Fibroblast of lung (primary cell): ENCODE results near the gene NEGR1. TPM values are rescaled to one million over a fixed set of nuclear protein-coding genes. Genes with fewer than 3 reads are reported as not detected.

Source experiments
- DNase-seq, 2 donors: peaks; one replicate each; pipeline versions ENCODE4 v3.0.0 to v3.0.0-alpha.2; 2010; ENCODE audit warnings: low read depth in 2 of 2
- H2AFZ ChIP-seq: 2 replicates; pipeline ENCODE4 v1.5.1; 2012; ENCODE audit warnings: low read length, control low read depth, inconsistent platforms
- H3K27ac ChIP-seq: 2 replicates; pipeline ENCODE4 v1.5.1; 2011; ENCODE audit warnings: low read length, control low read depth; ENCODE audit not compliant: insufficient read depth
- H3K27me3 ChIP-seq: 2 replicates; pipeline ENCODE4 v1.5.1; 2011; ENCODE audit warnings: mild to moderate bottlenecking, low read length; ENCODE audit not compliant: control insufficient read depth, insufficient read depth
- H3K36me3 ChIP-seq: 2 replicates; pipeline ENCODE4 v1.5.1; 2011; ENCODE audit warnings: low read length; ENCODE audit not compliant: control insufficient read depth, insufficient read depth
- H3K4me1 ChIP-seq: 2 replicates; pipeline ENCODE4 v1.5.1; 2011; ENCODE audit warnings: low read length; ENCODE audit not compliant: control insufficient read depth, insufficient read depth; ENCODE audit errors: extremely low read depth
- H3K4me2 ChIP-seq: 2 replicates; pipeline ENCODE4 v1.5.1; 2011; ENCODE audit warnings: low read length, control low read depth; ENCODE audit not compliant: insufficient read depth; ENCODE audit errors: extremely low read depth
- H3K4me3 ChIP-seq, 4 experiments: fragments of 200-600 bp in 1 of 4; sonication (generic) in 1 of 4; replicated peaks in 1 of 4; 2 replicates each; pipeline ENCODE4 v1.5.1; 2011 to 2016; ENCODE audit warnings: low read length in 4 of 4, low read depth in 3 of 4, mild to moderate bottlenecking in 3 of 4, control low read depth in 2 of 4, inconsistent platforms in 1 of 4, mixed read lengths in 1 of 4; ENCODE audit not compliant: insufficient read depth in 1 of 4; ENCODE audit errors: control extremely low read depth in 1 of 4
- H3K79me2 ChIP-seq: 2 replicates; pipeline ENCODE4 v1.5.1; 2012; ENCODE audit warnings: mild to moderate bottlenecking, low read length, inconsistent platforms; ENCODE audit not compliant: control insufficient read depth, insufficient read depth
- H3K9ac ChIP-seq: 2 replicates; pipeline ENCODE4 v1.5.1; 2011; ENCODE audit warnings: mild to moderate bottlenecking, low read length, control low read depth; ENCODE audit not compliant: insufficient read depth
- H3K9me3 ChIP-seq: 2 replicates; pipeline ENCODE4 v1.5.1; 2012; ENCODE audit warnings: low read depth, low read length; ENCODE audit not compliant: control insufficient read depth, insufficient read depth
- H4K20me1 ChIP-seq: 2 replicates; pipeline ENCODE4 v1.5.1; 2011; ENCODE audit warnings: low read length; ENCODE audit not compliant: control insufficient read depth, insufficient read depth; ENCODE audit errors: extremely low read depth
- CTCF ChIP-seq, 2 donors: IDR thresholded peaks in 1 of 2; conservative IDR thresholded peaks in 1 of 2; 1 replicate in 1 of 2; 2 replicates in 1 of 2; pipeline ENCODE4 v1.5.1; 2011 to 2012; ENCODE audit warnings: low read length in 2 of 2, control low read depth in 1 of 2, inconsistent platforms in 1 of 2, low read depth in 1 of 2, mild to moderate bottlenecking in 1 of 2
- EZH2 ChIP-seq: IDR thresholded peaks from 2 replicates; pipeline ENCODE4 v1.5.1; 2012; ENCODE audit warnings: low read length, control low read depth, mild to moderate bottlenecking; ENCODE audit errors: missing control alignments
- polyA plus RNA-seq, 2 donors: library from polyadenylated mRNA; depleted of rRNA in 1 of 2; stranded (reverse) in 1 of 2; unstranded in 1 of 2; fragments of >200 nt; gene quantifications; 2 replicates each; pipeline ENCODE4 v1.2.1, GENCODE V29; 2011 to 2012; ENCODE audit warnings: missing spikeins in 1 of 2
- total RNA-seq: library from RNA; depleted of rRNA; stranded (reverse); fragments of >200 nt; gene quantifications from 2 replicates; pipeline ENCODE4 v1.2.1, GENCODE V29; 2014

The NEGR1 gene
- total and polyA plus RNA-seq, 2 donors (not counting 1 experiment from before 2014, with no cell fraction given): 3.1 to 9.4 TPM

GRCh38 chr1:72064196-72065075, 217.9 kb downstream of the NEGR1 start:
- H3K9ac ChIP-seq: no peak overlapping the region
- no peaks in the 10 kb centered on the region for H3K79me2 ChIP-seq
- H3K4me1 ChIP-seq: no peaks in the 10 kb centered on the region
- H3K4me2 ChIP-seq: no peak overlapping the region
- no peaks in the 10 kb centered on the region for H3K27me3 ChIP-seq
- H3K9me3 ChIP-seq: no peaks in the 10 kb centered on the region
- no peak overlapping the region for H3K27ac ChIP-seq
- peak overlapping the region; percentile 40 for H2AFZ ChIP-seq
- no peak for TF ChIP-seq CTCF (conservative IDR thresholded peaks at IDR 0.05 in 1 of 2, IDR thresholded peaks at IDR 0.05 in 1 of 2; ENCODE audit: low read depth in 1 of 2, low read length in 2 of 2)
- TF ChIP-seq EZH2: no peak
- no peaks in the 10 kb centered on the region for H3K36me3 ChIP-seq
- DNase-seq: no peak
- H3K4me3 ChIP-seq: no peak overlapping the region
- no peaks in the 10 kb centered on the region for H4K20me1 ChIP-seq

- Histone ChIP-seq H3K9ac (no peak overlapping the region), H2AFZ (no peak overlapping the region), H4K20me1 (no peaks in the 10 kb centered on the region), H3K36me3 (no peaks in the 10 kb centered on the region), H3K9me3 (no peaks in the 10 kb centered on the region), H3K4me1 (no peaks in the 10 kb centered on the region), H3K4me2 (no peak overlapping the region), H3K79me2 (no peaks in the 10 kb centered on the region), H3K27ac (no peak overlapping the region), H3K4me3 (no peak overlapping the region), H3K27me3 (no peaks in the 10 kb centered on the region)
- TF ChIP-seq EZH2 (no peak), CTCF (conservative IDR thresholded peaks at IDR 0.05 in 1 of 2, IDR thresholded peaks at IDR 0.05 in 1 of 2; ENCODE audit: low read depth in 1 of 2, low read length in 2 of 2) (no peak)
- peak in 1 of 2 donors; percentile 11 for DNase-seq
Measured at GRCh38 chr1:72063364-72064044, 218.8 kb downstream of the NEGR1 start.

GRCh38 chr1:72062584-72062983, 219.8 kb downstream of the NEGR1 start:
- H3K9ac ChIP-seq: no peak overlapping the region
- H3K79me2 ChIP-seq: no peaks in the 10 kb centered on the region
- no peaks in the 10 kb centered on the region for H3K4me1 ChIP-seq
- no peak overlapping the region for H3K27ac ChIP-seq
- no peak overlapping the region for H3K4me3 ChIP-seq
- no peak overlapping the region for H2AFZ ChIP-seq
- peak; percentile 5 to 36 for DNase-seq
- no peak for TF ChIP-seq EZH2
- no peak for TF ChIP-seq CTCF (conservative IDR thresholded peaks at IDR 0.05 in 1 of 2, IDR thresholded peaks at IDR 0.05 in 1 of 2; ENCODE audit: low read depth in 1 of 2, low read length in 2 of 2)
- H4K20me1 ChIP-seq: no peaks in the 10 kb centered on the region
- no peaks in the 10 kb centered on the region for H3K36me3 ChIP-seq
- H3K9me3 ChIP-seq: no peaks in the 10 kb centered on the region
- no peak overlapping the region for H3K4me2 ChIP-seq
- no peaks in the 10 kb centered on the region for H3K27me3 ChIP-seq
